HEK293 (cell line): Measurements from ENCODE around the gene THSD4.

Experiments
- YY1 ChIP-seq: fragments of 450-650 bp; formaldehyde crosslinking; IDR thresholded peaks from 2 replicates; pipeline ENCODE4 v1.5.1; 2018; ENCODE audit warnings: missing biosample characterization, missing genetic modification characterization
- ZFP3 ChIP-seq: fragments of 450-650 bp; formaldehyde crosslinking; IDR thresholded peaks from 2 replicates; pipeline ENCODE4 v1.5.1; 2016; ENCODE audit warnings: low read depth, missing biosample characterization, missing genetic modification characterization
- ZNF23 ChIP-seq: fragments of 450-650 bp; formaldehyde crosslinking; IDR thresholded peaks from 2 replicates; pipeline ENCODE4 v1.5.1; 2016; ENCODE audit warnings: missing biosample characterization, missing genetic modification characterization, borderline replicate concordance
- ZNF426 ChIP-seq: fragments of 450-650 bp; formaldehyde crosslinking; IDR thresholded peaks from 2 replicates; pipeline ENCODE4 v1.5.1; 2017; ENCODE audit warnings: missing biosample characterization, missing genetic modification characterization, mild to moderate bottlenecking, inconsistent platforms, moderate library complexity
- ZNF76 ChIP-seq: fragments of 450-650 bp; formaldehyde crosslinking; IDR thresholded peaks from 2 replicates; pipeline ENCODE4; 2016; ENCODE audit warnings: low read depth, missing biosample characterization, missing genetic modification characterization, borderline replicate concordance
- TF ChIP-seq, protein P1 (sequence below): fragments of 450-650 bp; formaldehyde crosslinking; IDR thresholded peaks from 2 replicates; pipeline ENCODE4 v1.5.1; 2016; ENCODE audit warnings: missing biosample characterization, missing genetic modification characterization

DNA sequence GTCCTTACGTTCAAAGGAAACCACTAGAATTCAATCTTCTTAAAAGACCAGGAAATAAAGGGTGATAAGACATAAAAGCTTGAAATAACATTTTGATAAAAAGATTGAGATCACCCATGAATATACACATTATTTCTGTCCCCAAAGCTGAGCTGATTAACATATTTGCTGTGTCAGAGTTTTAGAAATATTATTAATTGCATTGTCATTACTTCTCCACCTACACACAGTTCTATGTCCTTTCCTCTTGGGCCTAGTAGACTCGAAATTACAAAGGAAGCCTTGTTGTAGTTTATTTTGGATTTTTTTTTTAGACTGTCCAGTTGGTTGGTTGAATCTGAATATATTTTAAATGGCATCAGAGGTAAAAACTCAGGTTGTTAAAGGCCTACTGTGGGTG is 614.0 kb downstream of the THSD4 start:
- TF ChIP-seq ZFP3 (tag by site-specific recombination) (no peak), ZNF426 (tag by site-specific recombination) (no peak), ZNF23 (tag by site-specific recombination) (no peak), YY1 (tag by site-specific recombination) (no peak), ZNF76 (no peak)
- TF ChIP-seq, protein P1, sequence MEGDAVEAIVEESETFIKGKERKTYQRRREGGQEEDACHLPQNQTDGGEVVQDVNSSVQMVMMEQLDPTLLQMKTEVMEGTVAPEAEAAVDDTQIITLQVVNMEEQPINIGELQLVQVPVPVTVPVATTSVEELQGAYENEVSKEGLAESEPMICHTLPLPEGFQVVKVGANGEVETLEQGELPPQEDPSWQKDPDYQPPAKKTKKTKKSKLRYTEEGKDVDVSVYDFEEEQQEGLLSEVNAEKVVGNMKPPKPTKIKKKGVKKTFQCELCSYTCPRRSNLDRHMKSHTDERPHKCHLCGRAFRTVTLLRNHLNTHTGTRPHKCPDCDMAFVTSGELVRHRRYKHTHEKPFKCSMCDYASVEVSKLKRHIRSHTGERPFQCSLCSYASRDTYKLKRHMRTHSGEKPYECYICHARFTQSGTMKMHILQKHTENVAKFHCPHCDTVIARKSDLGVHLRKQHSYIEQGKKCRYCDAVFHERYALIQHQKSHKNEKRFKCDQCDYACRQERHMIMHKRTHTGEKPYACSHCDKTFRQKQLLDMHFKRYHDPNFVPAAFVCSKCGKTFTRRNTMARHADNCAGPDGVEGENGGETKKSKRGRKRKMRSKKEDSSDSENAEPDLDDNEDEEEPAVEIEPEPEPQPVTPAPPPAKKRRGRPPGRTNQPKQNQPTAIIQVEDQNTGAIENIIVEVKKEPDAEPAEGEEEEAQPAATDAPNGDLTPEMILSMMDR (tag by site-specific recombination), result no peak
